HepG2 (cell line): ENCODE data around the gene TDG. TPM values are rescaled to one million over a fixed set of nuclear protein-coding genes. Genes with fewer than 3 reads are reported as not detected.

Source experiments
- ATAC-seq: fragments of 200-7000 bp; cut with Tn5 transposase; 3 replicates; pipeline ENCODE4 v1.9.1; 2020; ENCODE audit warnings: mild to moderate bottlenecking, moderate library complexity
- BruUV-seq: library from RNA; stranded (reverse); fragments of 400-500 nt; replicated peaks from 2 replicates; lab custom pipeline; 2021; lab: Mats Ljungman, UMichigan
- CTCF ChIA-PET: fragments of 300-600 bp; formaldehyde crosslinking; extraction: SDS; loops from one replicate; lab custom pipeline; 2021; ENCODE audit warnings: low total read pairs, inconsistent platforms, low intra/inter-chr PET ratio; lab: Yijun Ruan, JAX
- POLR2A ChIA-PET: fragments of 350-600 bp; sonication (Branson Sonifier 250); formaldehyde crosslinking; loops from one replicate; lab custom pipeline; 2020; ENCODE audit warnings: antibody characterized with exemption, inconsistent platforms; lab: Yijun Ruan, JAX
- DNase-seq: peaks from one replicate; pipeline ENCODE4 v3.0.0-alpha.2; 2015; ENCODE audit warnings: low spot score
- FAIRE-seq: peaks from 3 replicates; lab custom pipeline; 2011; peaks lifted over from hg19 to GRCh38; lab: Jason Lieb, UNC
- H2AFZ ChIP-seq: one replicate; pipeline ENCODE4 v1.6.1; 2011; ENCODE audit warnings: low read length, inconsistent platforms
- H3K27ac ChIP-seq: fragments of 300-600 bp; 3 replicates; pipeline ENCODE4 v1.8.0; 2011; ENCODE audit warnings: mixed run types, mild to moderate bottlenecking, mixed read lengths, low read length, inconsistent platforms; ENCODE audit not compliant: insufficient read depth; ENCODE audit errors: extremely low read length
- H3K27me3 ChIP-seq, 2 experiments: fragments of 200-600 bp in 1 of 2; 2 replicates in 1 of 2; 3 replicates in 1 of 2; pipeline versions ENCODE4 v1.6.0 to v1.8.0; 2011; ENCODE audit warnings: low read length in 2 of 2, mild to moderate bottlenecking in 2 of 2, moderate library complexity in 2 of 2, inconsistent platforms in 1 of 2; ENCODE audit not compliant: insufficient read depth in 2 of 2, control insufficient read depth in 1 of 2
- H3K36me3 ChIP-seq, 2 experiments: fragments of 200-600 bp in 1 of 2; replicated peaks in 1 of 2; 2 replicates in 1 of 2; 3 replicates in 1 of 2; pipeline versions ENCODE4 v1.5.1 to v1.8.0; 2011; ENCODE audit warnings: low read length in 2 of 2, inconsistent platforms in 1 of 2; ENCODE audit not compliant: insufficient read depth in 2 of 2, control insufficient read depth in 1 of 2
- H3K4me1 ChIP-seq: 2 replicates; pipeline ENCODE4 v1.5.1; 2012; ENCODE audit warnings: low read length, inconsistent platforms; ENCODE audit not compliant: insufficient read depth
- H3K4me2 ChIP-seq: 2 replicates; pipeline ENCODE4 v1.6.0; 2011; ENCODE audit warnings: low read depth, low read length, inconsistent platforms
- H3K4me3 ChIP-seq, 3 experiments: fragments of 200-600 bp in 1 of 3; sonication (generic), shearing (Covaris generic) in 1 of 3; replicated peaks in 1 of 3; 2 replicates each; pipeline ENCODE4 v1.5.1; 2011 to 2016; ENCODE audit warnings: low read length in 3 of 3, inconsistent platforms in 2 of 3, low read depth in 2 of 3, mild to moderate bottlenecking in 2 of 3, control low read depth in 1 of 3, mixed read lengths in 1 of 3; ENCODE audit not compliant: insufficient read depth in 1 of 3
- H3K79me2 ChIP-seq: one replicate; pipeline ENCODE4 v1.6.1; 2011; ENCODE audit warnings: low read length, inconsistent platforms; ENCODE audit not compliant: insufficient read depth
- H3K9ac ChIP-seq: 2 replicates; pipeline ENCODE4 v1.6.0; 2011; ENCODE audit warnings: mild to moderate bottlenecking, low read depth, low read length, inconsistent platforms; ENCODE audit not compliant: insufficient read depth
- H3K9me3 ChIP-seq: 2 replicates; pipeline ENCODE4 v1.5.1; 2012; ENCODE audit warnings: mild to moderate bottlenecking, low read length
- H4K20me1 ChIP-seq: 2 replicates; pipeline ENCODE4 v1.6.0; 2011; ENCODE audit warnings: inconsistent platforms, mild to moderate bottlenecking, low read length, moderate library complexity; ENCODE audit not compliant: insufficient read depth
- CAMTA2 ChIP-seq: sonication (generic); formaldehyde crosslinking; IDR thresholded peaks from 2 replicates; pipeline ENCODE4 v1.4.0; 2020; ENCODE audit warnings: mild to moderate bottlenecking, missing genetic modification reagents, borderline replicate concordance
- CHD4 ChIP-seq: fragments of 200-600 bp; sonication (generic); IDR thresholded peaks from 2 replicates; pipeline ENCODE4 v1.7.0; 2017; ENCODE audit warnings: mild to moderate bottlenecking, low read length, borderline replicate concordance
- ETV6 ChIP-seq: sonication (generic); formaldehyde crosslinking; conservative IDR thresholded peaks from 2 replicates; pipeline ENCODE4 v1.4.0; 2020; ENCODE audit warnings: missing genetic modification reagents
- KLF11 ChIP-seq: IDR thresholded peaks from 2 replicates; pipeline ENCODE4 v1.6.1; 2016; ENCODE audit warnings: missing compliant biosample characterization
- KLF15 ChIP-seq: sonication (generic); formaldehyde crosslinking; IDR thresholded peaks from 2 replicates; pipeline ENCODE4 v1.8.1; 2023; ENCODE audit warnings: borderline replicate concordance, mild to moderate bottlenecking, inconsistent platforms, missing genetic modification reagents, mixed read lengths
- NR2C2 ChIP-seq: sonication (generic); formaldehyde crosslinking; IDR thresholded peaks from 2 replicates; pipeline ENCODE4 v1.4.0; 2020; ENCODE audit warnings: missing genetic modification reagents, mild to moderate bottlenecking, moderate library complexity, borderline replicate concordance
- PATZ1 ChIP-seq: sonication (generic); formaldehyde crosslinking; IDR thresholded peaks from 2 replicates; pipeline ENCODE4 v1.4.0; 2020; ENCODE audit warnings: missing genetic modification reagents
- RERE ChIP-seq: IDR thresholded peaks from 2 replicates; pipeline ENCODE4 v1.6.1; 2016; ENCODE audit warnings: low read depth, missing genetic modification reagents, missing compliant biosample characterization
- SCMH1 ChIP-seq: sonication (generic); formaldehyde crosslinking; IDR thresholded peaks from 2 replicates; pipeline ENCODE4 v1.9.0; 2021; ENCODE audit warnings: missing genetic modification reagents, mild to moderate bottlenecking, borderline replicate concordance
- THAP11 ChIP-seq: IDR thresholded peaks from 2 replicates; pipeline ENCODE4 v1.6.1; 2016; ENCODE audit warnings: missing biosample characterization, missing genetic modification reagents
- ZBTB1 ChIP-seq: sonication (generic); formaldehyde crosslinking; IDR thresholded peaks from 2 replicates; pipeline ENCODE4 v1.4.0; 2020; ENCODE audit warnings: missing genetic modification reagents, borderline replicate concordance
- ZNF234 ChIP-seq: sonication (generic); formaldehyde crosslinking; conservative IDR thresholded peaks from 2 replicates; pipeline ENCODE4 v1.5.1; 2020; ENCODE audit warnings: mild to moderate bottlenecking, missing genetic modification reagents
- ZNF414 ChIP-seq: sonication (generic); formaldehyde crosslinking; IDR thresholded peaks from 2 replicates; pipeline ENCODE4 v1.5.0; 2020; ENCODE audit warnings: missing genetic modification reagents
- ZNF530 ChIP-seq: sonication (generic); formaldehyde crosslinking; IDR thresholded peaks from 2 replicates; pipeline ENCODE4 v1.5.0; 2020; ENCODE audit warnings: low read depth, mild to moderate bottlenecking, missing genetic modification reagents
- ZNF580 ChIP-seq: IDR thresholded peaks from 2 replicates; pipeline ENCODE4 v1.6.1; 2016; ENCODE audit warnings: low read depth, borderline replicate concordance
- WGBS: methylation state at CpG from one replicate; pipeline ENCODE4 v1.1.6; 2017; ENCODE audit warnings: low lambda C conversion rate; 5-methylcytosine and 5-hydroxymethylcytosine counted together
- in situ Hi-C: cut with HindIII; loops from 2 replicates; pipeline ENCODE4 v1.10.0; 2017; ENCODE audit warnings: low pct_unique_long_range_greater_than_20kb; ENCODE audit not compliant: extremely low pct_ligation_motif_present
- intact Hi-C: fragments of 100-400 bp; cut with micrococcal nuclease; formaldehyde crosslinking; loops from one replicate; pipeline ENCODE4 v1.10.0; 2022; ENCODE audit not compliant: unreplicated experiment
- polyA plus RNA-seq, 8 experiments: library from polyadenylated mRNA; depleted of rRNA in 3 of 8; stranded (reverse) in 7 of 8; unstranded in 1 of 8; fragments of >200 nt; fragmentation: Illumina TruSeq in 4 of 8; extraction: Trizol in 4 of 8; gene quantifications; 2 replicates each; pipeline versions ENCODE4 v1.2.1 to v1.2.3, GENCODE V29; 2011 to 2016; ENCODE audit warnings: low read depth in 4 of 8, missing spikeins in 1 of 8, mixed read lengths in 1 of 8; ENCODE audit not compliant: insufficient read depth in 1 of 8
- total RNA-seq, 5 experiments: library from RNA; depleted of rRNA; stranded (reverse); fragments of >200 nt; fragmentation: Illumina TruSeq; extraction: Trizol; gene quantifications; 2 replicates each; pipeline ENCODE4 v1.2.3, GENCODE V29; 2016; ENCODE audit warnings: low read depth in 1 of 5

Gene TDG
- total and polyA plus RNA-seq, 2 of the 13 experiments (the other 11 are each of a cell fraction or from before 2014, with no cell fraction given) = 14.2 to 19.5 TPM

- DNase-seq (no peak), FAIRE-seq (no peak), ATAC-seq (no peak)
- peaks cover 36% of the 10 kb centered on the region for H3K79me2 ChIP-seq
- ChIA-PET CTCF (no interaction called here), POLR2A (interaction anchor here (3.3 kb wide), 1 partner anchor 32 kb away, joined by 18 read pairs; the partner anchor contains the start of gene HSP90B1)
- no peak overlapping the region for H3K4me2 ChIP-seq
- H3K9me3 ChIP-seq = no peaks in the 10 kb centered on the region
- H3K4me3 ChIP-seq = no peak overlapping the region
- peaks cover 52% of the 10 kb centered on the region for H3K4me1 ChIP-seq
- no peak overlapping the region for H2AFZ ChIP-seq
- H3K36me3 ChIP-seq = no peaks in the 10 kb centered on the region
- no TSS peak for BruUV-seq
- H4K20me1 ChIP-seq = no peaks in the 10 kb centered on the region
- 91% methylated on average over 1 of the region's 1 CpG for WGBS
- in situ Hi-C loops (no loop called here), intact Hi-C loops (loop anchor here (10.0 kb wide), 1 partner anchor 172 kb away; the partner anchor contains the start of gene NFYB)
- no peak overlapping the region for H3K9ac ChIP-seq
- no peak overlapping the region for H3K27ac ChIP-seq
- no peaks in the 10 kb centered on the region; a peak in 1 of 5 replicates for H3K27me3 ChIP-seq
- no peak for TF ChIP-seq RERE (CRISPR knock-in tag)
- no peak for TF ChIP-seq CHD4
- no peak for TF ChIP-seq ZNF414
- no peak for TF ChIP-seq CAMTA2 (CRISPR knock-in tag)
- TF ChIP-seq SCMH1 (CRISPR knock-in tag) = no peak
- no peak for TF ChIP-seq ZNF580 (CRISPR knock-in tag)
- TF ChIP-seq THAP11 (CRISPR knock-in tag) = no peak
- no peak for TF ChIP-seq ETV6 (CRISPR knock-in tag)
- TF ChIP-seq PATZ1 (CRISPR knock-in tag) = no peak
- TF ChIP-seq KLF15 = no peak
- no peak for TF ChIP-seq NR2C2
- no peak for TF ChIP-seq KLF11 (CRISPR knock-in tag)
- TF ChIP-seq ZNF234 = no peak
- TF ChIP-seq ZNF530 (CRISPR knock-in tag) = no peak
- no peak for TF ChIP-seq ZBTB1 (CRISPR knock-in tag)
Measured at GRCh38 chr12:103962493-103962892, 3.2 kb upstream of the TDG start.
